ENCODE data around the gene RCBTB2.
"Not testable (repeated sequence)": the region's sequence is repeated elsewhere in the genome, so short reads cannot be mapped to it uniquely, and the experiment has no call there.

RCBTB2 gene

GRCh38 chr13:48492096-48492440 lies 40.8 kb downstream of the RCBTB2 start:
- no peak for DNase-seq

GRCh38 chr13:48491423-48492095 lies 41.3 kb downstream of the RCBTB2 start:
- DNase-seq = no peak

- DNase-seq = no peak
Observed at GRCh38 chr13:48490241-48490640, 42.6 kb downstream of the RCBTB2 start.

- DNase-seq = no peak
Observed at GRCh38 chr13:48489666-48490065, 43.2 kb downstream of the RCBTB2 start.

- DNase-seq = no peak
Observed at GRCh38 chr13:48488995-48489394, 43.9 kb downstream of the RCBTB2 start.

- no peak for DNase-seq
Observed at GRCh38 chr13:48487968-48488367, 44.9 kb downstream of the RCBTB2 start.

GRCh38 chr13:48486836-48487235 lies 46.0 kb downstream of the RCBTB2 start:
- DNase-seq = no peak

- DNase-seq = no peak
Observed at GRCh38 chr13:48486362-48486761, 46.5 kb downstream of the RCBTB2 start.

GRCh38 chr13:48485432-48485831 lies 47.4 kb downstream of the RCBTB2 start:
- DNase-seq = no peak

GRCh38 chr13:48483575-48483974 lies 49.3 kb downstream of the RCBTB2 start:
- no peak for DNase-seq

GRCh38 chr13:48478391-48478790 lies 54.5 kb downstream of the RCBTB2 start:
- no peak for DNase-seq

GRCh38 chr13:48477191-48477855 lies 55.6 kb downstream of the RCBTB2 start:
- DNase-seq = no peak

GRCh38 chr13:48476686-48477085 lies 56.2 kb downstream of the RCBTB2 start:
- DNase-seq = peak in 1 of 2 experiments; percentile 30

GRCh38 chr13:48476215-48476614 lies 56.7 kb downstream of the RCBTB2 start:
- no peak for DNase-seq

- DNase-seq = no peak
Observed at GRCh38 chr13:48475230-48475629, 57.6 kb downstream of the RCBTB2 start.

- no peak for DNase-seq
Observed at GRCh38 chr13:48457578-48458242, 75.2 kb downstream of the RCBTB2 start.

- no peak for DNase-seq
Observed at GRCh38 chr13:48456546-48456945, 76.3 kb downstream of the RCBTB2 start.

GRCh38 chr13:48451196-48451595 lies 81.7 kb downstream of the RCBTB2 start:
- DNase-seq = not testable (repeated sequence)

GRCh38 chr13:48449656-48450055 lies 83.2 kb downstream of the RCBTB2 start:
- no peak for DNase-seq

- DNase-seq = no peak
Observed at GRCh38 chr13:48448959-48449614, 83.8 kb downstream of the RCBTB2 start.

GRCh38 chr13:48448285-48448958 lies 84.5 kb downstream of the RCBTB2 start:
- DNase-seq = no peak

GRCh38 chr13:48446464-48446863 lies 86.4 kb downstream of the RCBTB2 start:
- no peak for DNase-seq
